Ramos (cell line): ENCODE results near the gene SIM2.
"Not testable (repeated sequence)": the region's sequence is repeated elsewhere in the genome, so short reads cannot be mapped to it uniquely, and the experiment has no call there.

Source experiments
- in situ Hi-C: fragments of 300-500 bp; cut with MboI; formaldehyde crosslinking; loops from one replicate; pipeline ENCODE4 v1.14.3; 2022; ENCODE audit warnings: low sequenced_read_pairs; ENCODE audit not compliant: unreplicated experiment

The SIM2 gene, protein sequence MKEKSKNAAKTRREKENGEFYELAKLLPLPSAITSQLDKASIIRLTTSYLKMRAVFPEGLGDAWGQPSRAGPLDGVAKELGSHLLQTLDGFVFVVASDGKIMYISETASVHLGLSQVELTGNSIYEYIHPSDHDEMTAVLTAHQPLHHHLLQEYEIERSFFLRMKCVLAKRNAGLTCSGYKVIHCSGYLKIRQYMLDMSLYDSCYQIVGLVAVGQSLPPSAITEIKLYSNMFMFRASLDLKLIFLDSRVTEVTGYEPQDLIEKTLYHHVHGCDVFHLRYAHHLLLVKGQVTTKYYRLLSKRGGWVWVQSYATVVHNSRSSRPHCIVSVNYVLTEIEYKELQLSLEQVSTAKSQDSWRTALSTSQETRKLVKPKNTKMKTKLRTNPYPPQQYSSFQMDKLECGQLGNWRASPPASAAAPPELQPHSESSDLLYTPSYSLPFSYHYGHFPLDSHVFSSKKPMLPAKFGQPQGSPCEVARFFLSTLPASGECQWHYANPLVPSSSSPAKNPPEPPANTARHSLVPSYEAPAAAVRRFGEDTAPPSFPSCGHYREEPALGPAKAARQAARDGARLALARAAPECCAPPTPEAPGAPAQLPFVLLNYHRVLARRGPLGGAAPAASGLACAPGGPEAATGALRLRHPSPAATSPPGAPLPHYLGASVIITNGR

DNA sequence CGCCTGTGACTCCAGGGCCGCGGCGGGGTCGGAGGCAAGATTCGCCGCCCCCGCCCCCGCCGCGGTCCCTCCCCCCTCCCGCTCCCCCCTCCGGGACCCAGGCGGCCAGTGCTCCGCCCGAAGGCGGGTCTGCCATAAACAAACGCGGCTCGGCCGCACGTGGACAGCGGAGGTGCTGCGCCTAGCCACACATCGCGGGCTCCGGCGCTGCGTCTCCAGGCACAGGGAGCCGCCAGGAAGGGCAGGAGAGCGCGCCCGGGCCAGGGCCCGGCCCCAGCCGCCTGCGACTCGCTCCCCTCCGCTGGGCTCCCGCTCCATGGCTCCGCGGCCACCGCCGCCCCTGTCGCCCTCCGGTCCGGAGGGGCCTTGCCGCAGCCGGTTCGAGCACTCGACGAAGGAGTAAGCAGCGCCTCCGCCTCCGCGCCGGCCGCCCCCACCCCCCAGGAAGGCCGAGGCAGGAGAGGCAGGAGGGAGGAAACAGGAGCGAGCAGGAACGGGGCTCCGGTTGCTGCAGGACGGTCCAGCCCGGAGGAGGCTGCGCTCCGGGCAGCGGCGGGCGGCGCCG is at the start of gene SIM2:
Gene SIM2 (plus strand): TSS at position 135 of the 565 bp plus-strand sequence. CDS start 632 bp downstream, outside the sequence.
- in situ Hi-C loops = no loop called here

DNA sequence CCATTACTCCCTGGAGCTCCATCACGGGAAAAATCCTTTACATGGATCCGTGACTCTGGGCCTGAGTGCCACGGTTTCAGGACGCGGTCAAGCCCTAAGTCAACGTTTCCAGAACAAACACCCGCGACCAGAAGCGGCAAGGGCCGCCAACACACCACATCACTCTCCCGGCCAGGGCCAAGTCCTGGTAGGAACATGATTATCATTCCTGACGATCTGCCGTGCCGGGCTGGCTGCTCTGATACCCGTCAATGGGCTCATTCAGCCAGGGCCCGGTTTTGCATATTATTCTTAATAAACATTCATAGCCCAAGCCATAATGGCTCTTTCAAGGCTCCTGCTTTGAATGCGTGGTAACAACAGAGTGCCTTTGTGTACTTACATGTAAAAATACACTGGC is 44.6 kb upstream of the SIM2 start:
- in situ Hi-C loops = no loop called here

DNA sequence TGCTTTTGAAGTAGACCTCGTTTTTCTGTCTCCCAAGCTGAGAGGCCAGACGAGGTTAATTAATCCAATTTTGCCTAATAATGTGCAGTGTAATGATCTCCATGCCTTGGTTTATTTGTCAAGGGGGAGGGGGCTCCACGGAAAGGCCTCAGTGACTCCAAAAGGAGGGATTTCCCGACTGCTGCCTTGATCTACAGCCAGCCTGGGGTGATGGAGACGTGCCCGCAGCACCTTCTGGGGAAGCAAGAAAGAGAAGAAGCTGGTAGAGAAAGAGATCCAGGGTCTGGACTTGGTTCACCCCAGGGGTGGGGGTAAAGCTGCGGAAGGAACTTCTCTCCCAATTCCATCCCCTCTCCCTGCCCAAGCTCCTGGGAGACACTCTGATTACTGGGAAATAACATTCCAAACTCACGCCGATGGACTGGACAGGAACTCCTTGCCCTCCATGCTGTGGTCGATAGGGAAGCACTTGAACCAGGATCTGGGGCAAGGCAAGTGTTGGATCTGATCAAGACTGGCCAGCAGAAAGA is 44.1 kb upstream of the SIM2 start:
- in situ Hi-C loops = no loop called here

DNA sequence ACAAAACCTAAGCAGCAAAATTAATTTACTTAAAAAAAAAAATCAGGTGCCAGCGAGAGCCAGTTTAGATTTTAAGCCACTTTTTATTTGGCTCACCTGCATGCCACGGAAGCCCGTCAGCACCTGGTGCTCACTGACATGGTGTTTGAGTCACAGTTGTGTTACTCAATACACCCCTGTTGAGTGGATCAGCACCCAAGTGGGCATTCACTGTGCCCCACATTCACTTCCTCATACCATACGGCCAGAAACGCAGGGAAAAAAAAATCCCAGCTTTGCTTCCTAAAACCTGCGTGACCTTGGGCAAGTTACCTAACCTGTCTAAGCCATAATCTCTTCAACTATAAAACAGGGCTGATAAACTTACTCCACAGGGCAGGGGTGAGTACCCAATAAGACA is 42.8 kb upstream of the SIM2 start:
- in situ Hi-C loops = no loop called here

DNA sequence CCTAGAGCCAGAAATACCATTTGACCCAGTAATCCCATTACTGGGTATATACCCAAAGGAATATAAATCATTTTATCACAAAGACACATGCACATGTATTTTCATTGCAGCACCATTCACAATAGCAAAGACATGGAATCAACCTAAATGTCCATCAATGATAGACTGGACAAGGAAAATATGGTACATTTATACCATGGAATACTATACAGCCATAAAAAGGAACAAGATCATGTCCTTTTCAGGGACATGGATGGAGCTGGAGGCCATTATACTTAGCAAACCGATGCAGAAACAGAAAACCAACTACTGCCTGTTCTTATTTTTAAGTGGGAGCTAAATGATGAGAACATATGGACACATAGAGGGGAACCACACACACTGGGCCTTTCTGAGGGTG is 41.6 kb upstream of the SIM2 start:
- in situ Hi-C loops = not testable (repeated sequence)

DNA sequence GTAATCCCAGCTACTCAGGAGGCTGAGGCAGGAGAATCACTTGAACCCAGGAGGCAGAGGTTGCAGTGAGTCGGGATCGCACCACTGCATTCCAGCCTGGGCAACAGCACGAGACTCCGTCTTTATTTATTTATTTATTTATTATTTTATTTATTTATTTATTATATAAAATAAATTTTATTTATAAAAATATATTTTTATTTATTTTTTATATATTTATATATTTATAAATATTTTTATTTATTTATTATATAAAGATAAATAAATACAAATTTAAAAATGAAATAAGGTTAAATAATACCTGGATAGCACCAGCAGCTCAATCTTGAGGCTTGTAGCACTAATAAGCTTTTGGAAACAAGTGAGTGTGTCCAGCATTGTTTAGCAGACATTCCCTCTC is 40.9 kb upstream of the SIM2 start:
- in situ Hi-C loops = no loop called here

DNA sequence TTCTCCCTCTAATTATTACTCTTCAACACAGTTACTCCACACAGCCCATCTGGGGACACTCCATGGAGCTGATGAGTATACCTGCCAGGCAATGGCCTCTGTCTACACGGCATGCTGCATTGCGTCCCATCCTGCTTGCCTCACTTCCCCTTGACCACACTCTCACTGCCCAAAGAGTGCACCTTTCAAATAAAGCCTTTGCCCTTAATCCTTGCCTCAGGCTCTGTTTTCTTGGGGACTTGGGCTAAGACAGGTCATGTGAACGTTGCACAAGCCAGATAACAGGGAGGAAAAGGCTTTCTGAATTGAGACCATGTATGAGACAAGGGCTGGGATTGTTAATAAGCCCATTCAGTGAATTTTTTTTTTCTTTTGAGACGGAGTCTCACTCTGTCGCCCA is 40.0 kb upstream of the SIM2 start:
- in situ Hi-C loops = no loop called here

DNA sequence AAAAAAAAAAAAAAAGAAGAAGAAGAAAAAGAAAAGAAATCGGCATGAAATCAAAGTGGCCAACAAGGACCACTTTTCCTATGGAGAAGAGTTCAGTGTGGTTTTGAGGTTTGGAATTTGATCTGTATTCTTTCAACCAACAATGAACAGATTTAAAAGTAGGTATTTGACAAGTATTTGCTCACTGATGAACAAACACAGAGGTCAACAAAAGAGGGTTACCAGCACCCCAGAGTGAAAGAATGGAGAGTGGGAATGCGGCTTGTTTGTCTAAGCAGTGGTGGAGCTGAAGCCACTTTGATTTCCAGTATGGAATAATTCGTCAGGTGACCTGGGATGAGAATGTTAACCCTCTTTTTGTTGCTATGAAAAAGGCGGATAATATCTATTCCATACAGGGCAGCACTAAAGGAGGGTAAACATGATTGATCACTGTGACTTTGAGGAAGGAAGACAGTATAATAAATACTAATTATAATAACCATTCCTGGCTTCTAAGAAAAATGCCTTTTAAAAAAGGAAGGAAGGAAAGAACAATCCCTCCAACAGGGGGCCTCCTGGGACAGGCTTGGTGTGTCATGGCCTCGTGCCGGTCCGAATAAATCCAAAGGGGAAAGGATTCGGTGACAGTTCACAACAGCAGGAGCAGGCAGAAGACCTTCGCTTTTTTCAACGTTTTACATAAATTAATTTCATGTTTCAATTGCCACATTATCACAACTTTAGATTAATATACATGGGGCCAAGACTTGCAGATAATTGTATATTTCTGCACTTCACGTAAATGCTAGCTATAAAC is 37.2 kb upstream of the SIM2 start:
- in situ Hi-C loops = no loop called here

DNA sequence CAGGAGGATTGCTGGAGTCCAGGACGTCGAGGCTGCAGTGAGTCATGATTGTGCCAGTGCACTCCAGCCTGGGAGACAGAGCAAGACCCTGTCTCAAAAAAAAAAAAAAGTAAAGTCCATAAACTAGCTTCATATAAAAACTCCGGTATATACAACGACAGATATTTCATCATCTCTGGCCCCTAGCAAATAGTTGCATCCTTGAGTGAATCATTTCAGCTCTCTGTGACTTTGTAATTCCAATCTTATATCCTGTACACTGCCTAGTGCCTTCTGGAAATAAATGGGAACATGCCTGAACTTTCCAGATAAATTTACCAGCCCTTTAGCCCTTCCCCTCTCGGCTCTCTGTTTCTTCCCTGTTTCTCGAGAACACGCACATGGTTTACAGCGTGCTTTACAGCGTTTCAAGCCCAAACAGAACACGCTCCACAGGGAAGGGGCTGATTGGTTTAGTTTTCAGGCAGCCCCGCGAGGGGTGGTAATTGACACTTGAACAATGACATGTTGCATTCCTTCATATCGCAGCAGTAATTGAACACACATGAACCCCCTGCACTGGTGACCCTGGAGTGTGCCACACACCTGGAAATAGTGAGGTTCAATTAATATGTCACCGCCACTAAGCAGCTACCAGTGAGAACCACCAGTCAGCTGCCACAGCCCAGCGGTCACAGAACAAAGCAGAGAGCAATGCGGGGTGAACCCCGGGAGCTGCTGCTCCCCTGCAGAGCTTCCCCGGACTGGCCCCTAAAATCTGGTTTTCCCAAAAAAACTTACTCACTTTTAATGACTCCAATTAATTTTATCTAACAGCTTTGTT is 35.7 kb upstream of the SIM2 start:
- in situ Hi-C loops = no loop called here

DNA sequence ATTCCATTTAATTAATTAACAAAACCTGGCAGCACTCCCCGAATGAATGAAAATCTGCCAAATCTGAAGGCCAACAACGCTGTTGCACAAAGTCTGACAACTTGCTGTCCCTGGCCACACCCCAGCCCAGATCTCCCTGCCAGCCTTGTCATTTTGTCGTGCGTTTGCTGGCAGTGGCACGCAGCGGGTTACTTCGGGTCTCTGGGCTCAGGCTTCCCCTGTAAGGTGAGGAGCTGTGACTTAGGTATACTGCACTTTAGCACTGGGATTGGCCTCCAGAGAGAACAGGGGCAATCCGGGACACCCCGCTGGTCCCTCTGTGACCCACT is 34.3 kb upstream of the SIM2 start:
- in situ Hi-C loops = no loop called here

DNA sequence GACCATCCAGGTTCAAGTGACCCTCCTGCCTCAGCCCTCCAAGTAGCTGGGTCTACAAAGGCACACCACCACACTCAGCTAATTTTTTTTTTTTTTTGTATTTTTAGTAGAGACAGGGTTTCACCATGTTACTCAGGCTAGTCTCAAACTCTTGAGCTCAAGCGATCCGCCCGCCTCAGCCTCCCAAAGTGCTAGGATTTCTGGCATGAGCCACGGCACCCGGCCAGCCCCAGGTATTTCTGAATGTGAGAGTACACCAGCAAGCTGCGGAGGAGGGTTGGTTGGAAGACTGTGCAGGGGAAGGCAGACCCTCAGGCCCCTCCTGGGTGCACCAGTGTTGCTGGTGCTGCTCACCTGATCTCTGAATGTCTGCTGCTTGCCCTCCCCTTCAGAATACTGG is 33.1 kb upstream of the SIM2 start:
- in situ Hi-C loops = no loop called here

DNA sequence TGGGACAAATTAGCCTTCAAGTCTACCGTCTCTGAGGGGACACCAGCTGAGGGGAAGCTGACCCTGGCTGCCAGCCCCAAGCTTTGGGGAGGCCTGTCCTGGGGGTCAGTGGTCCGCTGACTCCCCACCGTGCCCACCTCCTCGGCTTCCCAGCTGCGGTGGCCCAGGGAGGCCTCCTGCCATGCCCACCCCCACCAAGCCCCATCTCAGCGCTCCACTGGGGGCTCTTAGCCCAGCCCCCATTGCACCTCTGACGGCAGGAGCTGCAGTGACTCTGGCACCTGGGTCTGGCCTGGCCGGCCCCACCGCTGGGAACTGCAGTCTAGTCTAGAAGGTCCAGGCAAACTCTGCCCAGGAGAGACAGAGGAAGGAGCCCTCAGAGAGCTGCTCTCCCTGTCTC is 30.2 kb upstream of the SIM2 start:
- in situ Hi-C loops = no loop called here

DNA sequence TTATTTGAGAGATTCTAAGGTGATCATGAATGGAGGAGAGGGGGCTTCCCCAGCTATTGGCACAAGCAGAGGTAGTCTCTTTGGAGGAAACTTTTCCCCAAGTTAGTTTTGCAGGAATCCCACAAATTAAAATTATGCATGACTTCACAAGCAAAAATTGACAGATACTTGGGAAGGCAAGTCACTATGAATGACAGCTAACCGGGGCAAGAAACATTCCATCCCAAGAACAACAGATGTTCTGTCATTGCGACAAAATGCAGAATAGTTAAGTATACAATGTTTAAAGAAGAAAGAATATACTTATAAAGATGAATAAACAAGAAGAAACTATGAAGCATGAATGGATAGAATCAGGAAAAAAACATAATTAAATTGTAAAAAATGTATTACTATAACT is 27.1 kb upstream of the SIM2 start:
- in situ Hi-C loops = no loop called here

DNA sequence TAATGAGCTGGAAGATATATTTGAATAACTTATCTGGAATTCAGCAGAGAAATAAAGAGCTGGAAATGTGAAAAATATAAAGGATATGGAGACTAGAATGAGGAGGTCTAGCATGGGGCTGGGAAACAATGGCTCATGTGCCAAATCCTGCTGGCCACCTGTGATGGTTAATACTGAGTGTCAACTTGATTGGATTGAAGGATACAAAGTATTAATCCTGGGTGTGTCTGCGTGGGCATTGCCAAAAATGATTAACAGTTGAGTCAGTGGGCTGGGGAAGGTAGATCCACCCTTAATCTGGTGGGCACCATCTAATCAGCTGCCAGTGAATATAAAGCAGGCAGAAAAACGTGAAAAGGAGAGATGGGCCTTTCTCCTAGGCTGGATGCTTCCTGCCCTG is 26.6 kb upstream of the SIM2 start:
- in situ Hi-C loops = not testable (repeated sequence)

DNA sequence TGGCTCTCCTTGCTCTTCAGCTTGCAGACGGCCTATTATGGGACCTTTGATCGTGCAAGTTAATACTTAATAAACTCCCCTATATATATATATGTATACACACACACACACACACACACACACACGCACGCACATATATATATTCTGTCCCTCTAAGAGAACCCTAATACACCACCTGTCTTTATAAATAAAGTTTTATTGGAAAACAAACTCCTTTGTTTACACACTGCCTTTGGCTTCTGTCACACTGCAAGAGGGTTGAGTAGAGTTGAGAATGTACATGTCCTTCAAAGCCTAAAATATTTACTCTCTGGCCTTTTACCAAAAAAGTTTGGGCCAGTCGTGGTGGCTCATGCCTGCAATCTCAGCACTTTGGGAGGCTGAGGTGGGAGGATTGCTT is 26.2 kb upstream of the SIM2 start:
- in situ Hi-C loops = no loop called here

DNA sequence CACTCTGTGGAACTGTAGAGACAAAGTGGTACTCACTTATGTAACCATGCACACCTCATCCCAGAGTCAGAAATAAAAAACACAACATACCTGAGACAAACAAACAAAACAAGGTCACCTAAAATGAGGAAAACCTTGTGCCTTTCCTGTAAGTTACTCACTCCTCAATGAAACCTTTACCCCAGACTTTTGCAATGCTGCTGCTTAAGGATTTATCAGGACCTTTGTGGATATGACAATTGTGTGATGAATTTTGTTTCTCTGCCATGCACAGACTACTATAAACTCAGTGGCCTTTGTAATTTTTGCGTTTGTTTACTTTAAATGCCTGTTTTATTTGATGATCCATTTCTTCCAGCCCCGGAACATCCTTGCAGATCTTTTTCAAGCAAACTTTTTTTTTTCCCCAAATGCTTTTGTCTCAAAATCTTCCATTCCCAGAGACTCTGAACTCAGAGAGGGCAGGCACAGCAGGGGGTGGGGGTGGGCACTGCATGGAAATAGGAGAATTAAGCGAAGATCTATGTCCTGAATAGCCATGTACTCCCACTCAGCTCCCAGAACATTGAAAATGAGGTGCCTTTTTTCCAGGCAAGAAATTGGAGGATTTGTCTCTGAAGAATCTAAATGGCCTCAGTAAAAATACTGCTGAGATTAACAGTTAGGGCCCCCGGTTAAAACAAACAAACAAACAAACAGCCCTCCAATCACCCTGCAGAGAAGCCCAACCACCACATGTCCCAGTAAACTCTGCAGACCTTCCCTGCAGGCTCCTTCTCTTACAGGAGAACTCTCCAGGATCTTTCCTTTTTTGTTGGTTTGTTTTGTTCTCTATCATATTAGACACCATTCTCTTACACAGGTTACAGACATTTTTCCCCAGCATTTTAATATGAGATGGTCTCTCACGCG is 22.6 kb upstream of the SIM2 start:
- in situ Hi-C loops = no loop called here

DNA sequence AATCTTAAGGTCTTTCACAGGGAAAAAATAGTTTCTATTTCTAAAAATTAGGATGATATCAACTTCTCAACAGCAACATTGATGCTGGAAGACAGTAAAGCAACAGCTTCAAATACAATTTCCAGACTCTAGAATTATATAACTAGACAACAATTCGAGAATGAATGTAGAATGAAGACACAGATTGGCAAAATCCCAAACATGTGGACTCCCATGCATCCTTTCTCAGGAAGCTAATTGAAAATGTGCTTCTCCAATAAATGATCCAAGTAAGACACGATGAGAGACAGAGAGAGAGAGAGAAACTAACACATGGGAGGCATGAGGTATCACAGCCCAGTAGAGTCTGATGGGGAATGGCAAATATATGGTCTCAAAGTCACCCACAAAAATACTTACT is 21.5 kb upstream of the SIM2 start:
- in situ Hi-C loops = no loop called here

DNA sequence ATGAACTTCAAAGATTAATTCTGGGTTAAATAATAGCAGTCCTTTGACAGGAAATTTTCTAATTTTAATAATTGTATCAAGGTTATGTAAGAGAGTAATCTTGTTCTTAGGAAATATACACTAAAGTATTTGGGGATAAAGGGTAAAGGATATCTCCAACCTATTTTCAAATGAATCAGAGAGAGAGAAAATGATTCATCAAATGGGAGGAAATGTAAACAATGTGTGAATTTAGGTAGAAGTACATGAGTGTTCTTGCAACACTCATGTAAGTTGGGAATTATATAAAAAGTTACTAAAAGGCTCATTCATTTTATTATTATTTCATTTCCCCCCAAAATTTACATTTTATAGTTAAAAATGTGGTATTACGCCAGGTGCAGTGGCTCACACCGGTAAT is 20.4 kb upstream of the SIM2 start:
- in situ Hi-C loops = no loop called here

DNA sequence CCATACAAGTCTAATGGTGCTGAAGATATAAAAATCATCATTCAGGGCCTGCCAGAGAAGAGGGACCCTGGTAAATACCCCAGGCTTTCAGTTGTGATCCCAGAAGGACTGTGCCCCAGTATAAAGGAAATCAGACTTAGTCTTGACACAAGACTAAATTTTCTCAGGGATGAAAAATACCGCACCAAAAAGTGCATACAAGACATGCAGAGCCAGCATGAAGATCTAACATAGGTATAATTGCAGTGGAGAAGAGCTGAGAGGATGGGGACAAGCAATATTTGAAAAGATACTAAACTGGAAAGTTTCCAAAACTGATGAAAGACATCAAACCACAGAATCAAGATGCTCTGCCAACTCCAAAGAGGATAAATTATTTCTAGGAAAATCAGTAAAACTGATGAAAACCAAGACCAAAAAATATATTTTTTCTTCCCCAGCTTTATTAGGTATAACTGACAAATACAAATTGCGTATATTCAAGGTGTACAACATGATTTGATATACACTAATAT is 17.7 kb upstream of the SIM2 start:
- in situ Hi-C loops = no loop called here
